ENCODE results near the gene RUNDC3A. TPM values are rescaled to one million over a fixed set of nuclear protein-coding genes. Genes with fewer than 3 reads are reported as not detected.

Gene RUNDC3A
- total RNA-seq, 1 experiment from 2014 or later = 0.29 TPM

DNA sequence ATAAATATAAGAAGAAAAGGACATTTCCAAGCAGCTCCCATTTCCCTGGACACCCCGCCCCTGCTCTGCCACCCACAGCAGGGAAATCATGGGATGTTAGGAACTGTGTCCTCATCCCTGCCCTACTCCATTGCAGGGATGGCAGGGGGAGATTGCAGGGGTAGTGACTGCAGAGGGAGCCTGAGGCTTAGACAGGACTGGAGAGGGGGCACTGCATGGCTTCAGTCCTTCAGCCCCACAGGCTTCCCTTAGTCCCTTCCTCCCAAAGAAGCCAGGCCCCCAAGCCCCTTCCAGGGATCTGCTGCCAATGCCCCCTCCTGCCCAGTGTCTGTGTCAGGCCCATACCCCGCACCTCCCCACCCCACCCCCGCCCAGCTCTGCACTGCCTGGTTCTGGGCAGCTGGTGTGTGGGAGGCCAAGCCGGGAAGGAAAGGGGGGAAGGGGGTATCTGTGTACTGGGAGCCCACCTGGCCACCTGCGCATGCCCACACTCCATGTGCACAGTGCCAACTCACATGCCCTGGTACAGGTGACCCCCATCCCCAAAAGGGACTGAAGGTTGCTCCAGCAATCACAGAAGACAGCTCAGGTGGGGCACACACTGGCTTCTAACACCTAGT lies 3.3 kb downstream of the RUNDC3A start:
- H3K79me2 ChIP-seq (ENCODE audit: low read length) = no peaks in the 10 kb centered on the region
- POLR2A ChIA-PET (ENCODE audit: unreplicated experiment) = no interaction called here

DNA sequence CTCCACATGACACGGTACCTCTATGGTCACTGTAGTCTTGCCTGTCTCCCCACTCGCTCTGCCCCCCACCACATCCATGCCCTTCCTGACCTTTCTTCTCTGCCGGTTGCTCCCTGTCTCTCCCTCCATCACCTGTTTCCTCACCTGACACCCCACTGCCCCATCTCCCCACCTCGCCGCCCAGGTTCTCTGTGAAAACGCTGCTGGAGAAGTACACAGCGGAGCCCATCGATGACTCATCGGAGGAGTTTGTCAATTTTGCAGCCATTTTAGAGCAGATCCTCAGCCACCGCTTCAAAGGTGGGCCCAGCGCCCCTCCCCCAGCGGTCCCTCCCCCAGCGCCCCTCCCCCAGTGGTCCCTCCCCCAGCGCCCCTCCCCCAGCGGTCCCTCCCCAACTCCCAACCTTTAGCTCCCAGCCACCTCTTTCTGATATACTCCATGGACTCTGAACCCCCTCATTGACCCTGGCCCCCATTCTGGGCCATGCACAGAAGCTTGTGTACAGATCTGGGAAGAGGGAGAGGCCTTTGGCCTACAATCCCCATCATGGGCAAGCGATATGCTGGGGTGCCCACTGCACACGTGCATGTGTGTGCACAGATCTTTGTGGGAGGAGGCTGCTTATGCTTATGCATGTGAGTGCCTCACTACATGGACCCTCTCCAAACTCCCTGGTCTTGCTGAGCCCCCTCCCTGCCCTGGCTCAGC lies 4.1 kb downstream of the RUNDC3A start:
- Histone ChIP-seq H3K36me3 (ENCODE audit: low read depth, low read length) (no peaks in the 10 kb centered on the region), H3K27ac (ENCODE audit: low read length) (no peak overlapping the region), H3K4me2 (ENCODE audit: low read length) (no peak overlapping the region), H4K20me1 (ENCODE audit: low read length) (no peaks in the 10 kb centered on the region), H3F3A (ENCODE audit: low read length, unreplicated experiment) (no peaks in the 10 kb centered on the region), H3K27me3 (ENCODE audit: low read length) (no peaks in the 10 kb centered on the region), H3K4me1 (ENCODE audit: insufficient read depth, low read length) (peaks cover 20% of the 10 kb centered on the region), H3K4me3 (ENCODE audit: low read length) (no peak overlapping the region), H3K9me3 (ENCODE audit: low read length) (no peaks in the 10 kb centered on the region), H3K9ac (ENCODE audit: low read length) (no peak overlapping the region), H3K79me2 (ENCODE audit: low read length) (no peaks in the 10 kb centered on the region), H2AFZ (ENCODE audit: low read length) (no peak overlapping the region), H3K9me2 (replicated peaks; ENCODE audit: low read length) (no peaks in the 10 kb centered on the region)
- intact Hi-C loops (cut with micrococcal nuclease) = no loop called here
- TF ChIP-seq, protein P1, sequence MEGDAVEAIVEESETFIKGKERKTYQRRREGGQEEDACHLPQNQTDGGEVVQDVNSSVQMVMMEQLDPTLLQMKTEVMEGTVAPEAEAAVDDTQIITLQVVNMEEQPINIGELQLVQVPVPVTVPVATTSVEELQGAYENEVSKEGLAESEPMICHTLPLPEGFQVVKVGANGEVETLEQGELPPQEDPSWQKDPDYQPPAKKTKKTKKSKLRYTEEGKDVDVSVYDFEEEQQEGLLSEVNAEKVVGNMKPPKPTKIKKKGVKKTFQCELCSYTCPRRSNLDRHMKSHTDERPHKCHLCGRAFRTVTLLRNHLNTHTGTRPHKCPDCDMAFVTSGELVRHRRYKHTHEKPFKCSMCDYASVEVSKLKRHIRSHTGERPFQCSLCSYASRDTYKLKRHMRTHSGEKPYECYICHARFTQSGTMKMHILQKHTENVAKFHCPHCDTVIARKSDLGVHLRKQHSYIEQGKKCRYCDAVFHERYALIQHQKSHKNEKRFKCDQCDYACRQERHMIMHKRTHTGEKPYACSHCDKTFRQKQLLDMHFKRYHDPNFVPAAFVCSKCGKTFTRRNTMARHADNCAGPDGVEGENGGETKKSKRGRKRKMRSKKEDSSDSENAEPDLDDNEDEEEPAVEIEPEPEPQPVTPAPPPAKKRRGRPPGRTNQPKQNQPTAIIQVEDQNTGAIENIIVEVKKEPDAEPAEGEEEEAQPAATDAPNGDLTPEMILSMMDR (conservative IDR thresholded peaks at IDR 0.05; ENCODE audit: low read depth, low read length) = no peak
- TF ChIP-seq EZH2phosphoT487 (IDR thresholded peaks at IDR 0.05; ENCODE audit: borderline replicate concordance, low read length) = no peak
- TF ChIP-seq EZH2 (IDR thresholded peaks at IDR 0.05; ENCODE audit: low read length, unreplicated experiment) = no peak
- ATAC-seq (no peak), DNase-seq (no peak)
- no TSS peak for BruUV-seq (replicated peaks)
- POLR2A ChIA-PET (ENCODE audit: unreplicated experiment) = no interaction called here
- CTCF ChIA-PET = no interaction called here

More for the DNA sequence above, 3.3 kb downstream of the RUNDC3A start:
- H3K9me3 ChIP-seq (ENCODE audit: low read length) = no peaks in the 10 kb centered on the region
- BruUV-seq (replicated peaks) = no TSS peak
- no peak overlapping the region for H3K4me3 ChIP-seq (ENCODE audit: low read length)
- CTCF ChIA-PET = no interaction called here
- no peaks in the 10 kb centered on the region for H3K27me3 ChIP-seq (ENCODE audit: low read length)
- no peak overlapping the region for H3K4me2 ChIP-seq (ENCODE audit: low read length)
- H2AFZ ChIP-seq (ENCODE audit: low read length) = no peak overlapping the region
- no peak overlapping the region for H3K9ac ChIP-seq (ENCODE audit: low read length)
- no peaks in the 10 kb centered on the region for H3K9me2 ChIP-seq (replicated peaks; ENCODE audit: low read length)
- no peaks in the 10 kb centered on the region for H4K20me1 ChIP-seq (ENCODE audit: low read length)
- no peak overlapping the region for H3K27ac ChIP-seq (ENCODE audit: low read length)
- H3K36me3 ChIP-seq (ENCODE audit: low read depth, low read length) = no peaks in the 10 kb centered on the region
- no peaks in the 10 kb centered on the region for H3F3A ChIP-seq (ENCODE audit: low read length, unreplicated experiment)
- intact Hi-C loops (cut with micrococcal nuclease) = no loop called here
- no peak for DNase-seq
- TF ChIP-seq, protein P1 (conservative IDR thresholded peaks at IDR 0.05; ENCODE audit: low read depth, low read length) = no peak
- TF ChIP-seq EZH2 (IDR thresholded peaks at IDR 0.05; ENCODE audit: low read length, unreplicated experiment) (no peak), EZH2phosphoT487 (IDR thresholded peaks at IDR 0.05; ENCODE audit: borderline replicate concordance, low read length) (no peak)
- H3K4me1 ChIP-seq (ENCODE audit: insufficient read depth, low read length) = peaks cover 20% of the 10 kb centered on the region
- ATAC-seq = no peak

DNA sequence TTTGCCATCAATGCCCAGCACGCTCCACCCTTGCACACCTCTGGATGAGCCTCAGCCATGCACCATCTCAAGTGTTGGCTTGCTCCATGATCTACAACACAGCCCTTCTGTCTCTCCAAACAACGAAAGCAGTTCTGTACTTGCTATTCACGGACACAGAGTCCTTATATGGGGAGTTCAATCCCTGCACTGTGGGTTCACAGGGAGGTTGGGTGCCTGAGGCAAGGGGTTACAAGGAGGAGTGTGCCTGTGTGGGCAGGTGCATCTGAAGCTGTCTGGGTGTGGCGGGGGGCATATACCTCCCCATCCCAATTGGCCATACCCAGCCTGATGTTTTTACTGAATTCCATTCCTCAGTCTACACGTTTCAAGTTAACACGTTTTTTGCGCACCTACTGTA lies 5.6 kb downstream of the RUNDC3A start:
- Histone ChIP-seq H3K9me3 (ENCODE audit: low read length) (no peaks in the 10 kb centered on the region), H3K4me3 (ENCODE audit: low read length) (no peak overlapping the region), H3K79me2 (ENCODE audit: low read length) (no peaks in the 10 kb centered on the region), H2AFZ (ENCODE audit: low read length) (no peak overlapping the region), H3K27ac (ENCODE audit: low read length) (no peak overlapping the region), H4K20me1 (ENCODE audit: low read length) (no peaks in the 10 kb centered on the region), H3K27me3 (ENCODE audit: low read length) (no peaks in the 10 kb centered on the region), H3F3A (ENCODE audit: low read length, unreplicated experiment) (no peaks in the 10 kb centered on the region), H3K4me1 (ENCODE audit: insufficient read depth, low read length) (peaks cover 17% of the 10 kb centered on the region), H3K36me3 (ENCODE audit: low read depth, low read length) (no peaks in the 10 kb centered on the region), H3K9ac (ENCODE audit: low read length) (no peak overlapping the region), H3K4me2 (ENCODE audit: low read length) (no peak overlapping the region), H3K9me2 (replicated peaks; ENCODE audit: low read length) (no peaks in the 10 kb centered on the region)
- ChIA-PET CTCF (no interaction called here), POLR2A (ENCODE audit: unreplicated experiment) (interaction anchor here (0.7 kb wide), 1 partner anchor 83 kb away, joined by 6 read pairs; no protein-coding TSS in a partner anchor)
- no peak for DNase-seq
- no peak for ATAC-seq
- intact Hi-C loops (cut with micrococcal nuclease) = no loop called here
- TSS peak; percentile 33 for BruUV-seq (replicated peaks)
- TF ChIP-seq EZH2 (IDR thresholded peaks at IDR 0.05; ENCODE audit: low read length, unreplicated experiment) = no peak
- TF ChIP-seq, protein P1 (conservative IDR thresholded peaks at IDR 0.05; ENCODE audit: low read depth, low read length) = no peak
- TF ChIP-seq EZH2phosphoT487 (IDR thresholded peaks at IDR 0.05; ENCODE audit: borderline replicate concordance, low read length) = no peak

Measured in PC-3 (cell line).